ENCODE measurements around the gene TMC2.

The TMC2 gene

GRCh38 chr20:2585811-2586210 lies 49.4 kb downstream of the TMC2 start:
- DNase-seq (ENCODE audit: low read depth): no peak

GRCh38 chr20:2593756-2594155 lies 57.4 kb downstream of the TMC2 start:
- DNase-seq (ENCODE audit: low read depth): no peak

GRCh38 chr20:2595076-2595475 lies 58.7 kb downstream of the TMC2 start:
- DNase-seq (ENCODE audit: low read depth): no peak

GRCh38 chr20:2596673-2597279 lies 60.4 kb downstream of the TMC2 start:
- no peak for DNase-seq (ENCODE audit: low read depth)

- DNase-seq (ENCODE audit: low read depth): no peak
These were observed 63.1 kb downstream of the TMC2 start for GRCh38 chr20:2599288-2600006.

GRCh38 chr20:2602046-2602735 lies 65.8 kb downstream of the TMC2 start:
- no peak for DNase-seq (ENCODE audit: low read depth)

- DNase-seq (ENCODE audit: low read depth): no peak
These were observed 66.4 kb downstream of the TMC2 start for GRCh38 chr20:2602746-2603145.

- no peak for DNase-seq (ENCODE audit: low read depth)
These were observed 67.6 kb downstream of the TMC2 start for GRCh38 chr20:2603816-2604505.

- DNase-seq (ENCODE audit: low read depth): no peak
These were observed 68.1 kb downstream of the TMC2 start for GRCh38 chr20:2604506-2604835.

- no peak for DNase-seq (ENCODE audit: low read depth)
These were observed 70.2 kb downstream of the TMC2 start for GRCh38 chr20:2606507-2607006.

- no peak for DNase-seq (ENCODE audit: low read depth)
These were observed 74.0 kb downstream of the TMC2 start for GRCh38 chr20:2610326-2610725.

GRCh38 chr20:2610941-2611720 lies 74.8 kb downstream of the TMC2 start:
- DNase-seq (ENCODE audit: low read depth): no peak

- no peak for DNase-seq (ENCODE audit: low read depth)
These were observed 75.7 kb downstream of the TMC2 start for GRCh38 chr20:2612073-2612472.

- DNase-seq (ENCODE audit: low read depth): no peak
These were observed 80.3 kb downstream of the TMC2 start for GRCh38 chr20:2616634-2617033.

- DNase-seq (ENCODE audit: low read depth): no peak
These were observed 80.8 kb downstream of the TMC2 start for GRCh38 chr20:2617099-2617714.

GRCh38 chr20:2618815-2619214 lies 82.4 kb downstream of the TMC2 start:
- DNase-seq (ENCODE audit: low read depth): no peak

GRCh38 chr20:2619337-2619736 lies 83.0 kb downstream of the TMC2 start:
- no peak for DNase-seq (ENCODE audit: low read depth)

- DNase-seq (ENCODE audit: low read depth): no peak
These were observed 83.7 kb downstream of the TMC2 start for GRCh38 chr20:2619961-2620595.

- DNase-seq (ENCODE audit: low read depth): no peak
These were observed 87.8 kb downstream of the TMC2 start for GRCh38 chr20:2624190-2624589.

- no peak for DNase-seq (ENCODE audit: low read depth)
These were observed 88.7 kb downstream of the TMC2 start for GRCh38 chr20:2625062-2625461.

Data from T-helper 22 cell (primary cell).